HG02938 (cell line): Measurements from ENCODE around the gene FOSL2.

Experiments
- ATAC-seq: cut with Tn5 transposase; IDR thresholded peaks from one replicate; pipeline ENCODE4 v1.9.1; 2021; ENCODE audit warnings: mild to moderate bottlenecking, moderate library complexity; ENCODE audit not compliant: unreplicated experiment

FOSL2 gene

DNA sequence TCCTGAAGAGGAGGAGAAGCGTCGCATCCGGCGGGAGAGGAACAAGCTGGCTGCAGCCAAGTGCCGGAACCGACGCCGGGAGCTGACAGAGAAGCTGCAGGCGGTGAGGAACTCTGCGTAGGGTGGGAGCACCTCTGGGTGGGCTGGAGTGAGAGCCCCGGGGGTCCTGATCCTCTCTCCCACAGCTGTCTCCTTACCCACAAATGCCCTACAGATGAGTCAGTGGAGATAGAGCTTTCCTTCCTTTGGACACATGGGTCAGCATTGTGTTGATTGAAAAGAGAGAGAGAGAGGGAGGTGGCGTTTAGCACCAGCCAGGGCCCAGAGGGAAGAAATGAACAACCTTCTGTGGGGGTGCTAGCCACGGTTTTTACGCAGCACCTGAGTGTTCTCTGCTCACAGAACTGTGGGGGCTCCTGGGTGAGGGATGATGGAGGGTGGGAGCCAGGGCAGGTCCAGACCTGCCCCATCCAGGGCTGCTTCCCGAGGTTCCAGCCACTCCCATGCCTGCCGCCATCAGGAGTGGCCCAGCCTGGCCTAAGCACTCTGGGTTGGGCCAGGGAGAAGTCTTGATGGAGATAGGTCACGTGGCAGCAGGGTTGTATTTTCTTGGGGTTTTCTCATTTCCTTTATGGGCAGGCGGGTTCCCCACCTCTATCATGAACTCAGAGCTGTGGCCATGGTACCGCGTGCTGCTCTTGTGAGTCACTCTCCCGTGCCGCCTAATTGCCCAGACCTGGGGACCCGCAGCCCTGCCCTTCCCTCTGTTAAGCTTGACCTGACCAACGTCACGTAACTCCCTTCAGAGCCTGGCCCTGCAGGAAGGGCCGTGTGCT is 16.3 kb downstream of the FOSL2 start:
- no peak for ATAC-seq

- no peak for ATAC-seq
Measured at GRCh38 chr2:28411166-28411755, 18.6 kb downstream of the FOSL2 start.

GRCh38 chr2:28411956-28412609 is 19.4 kb downstream of the FOSL2 start:
- ATAC-seq, result no peak

- no peak for ATAC-seq
Measured at GRCh38 chr2:28412625-28413151, 20.0 kb downstream of the FOSL2 start.

DNA sequence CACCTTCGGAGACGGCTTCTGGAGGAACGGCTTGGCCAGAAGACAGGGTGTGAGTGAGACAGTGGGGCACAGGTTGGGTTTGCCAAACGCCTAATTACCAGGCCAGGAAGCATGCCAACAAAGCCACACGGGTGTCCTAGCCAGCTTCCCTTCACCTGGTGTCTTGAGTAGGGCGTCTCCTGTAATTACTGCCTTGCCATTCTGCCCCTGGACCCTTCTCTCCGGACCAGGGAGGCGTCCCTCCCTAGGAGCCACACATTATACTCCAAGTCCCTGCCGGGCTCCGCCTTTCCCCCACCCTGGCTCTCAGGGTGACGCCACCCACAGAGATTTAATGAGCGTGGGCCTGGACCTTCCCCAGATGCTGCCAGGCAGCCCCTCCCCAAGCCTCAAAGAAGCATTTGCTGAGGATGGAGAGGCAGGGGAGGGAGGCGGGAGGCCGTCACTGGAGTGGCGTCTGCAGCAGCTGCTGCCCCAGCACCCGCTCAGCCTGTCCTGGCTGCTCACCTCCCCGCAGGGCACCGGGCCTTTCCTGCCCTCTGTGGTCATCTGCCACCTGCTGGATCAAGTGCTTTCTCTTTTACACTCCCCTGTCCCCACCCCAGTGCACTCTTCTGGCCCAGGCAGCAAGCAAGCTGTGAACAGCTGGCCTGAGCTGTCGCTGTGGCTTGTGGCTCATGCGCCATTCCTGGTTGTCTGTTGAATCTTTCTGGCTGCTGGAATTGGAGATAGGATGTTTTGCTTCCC is 20.7 kb downstream of the FOSL2 start:
- no peak for ATAC-seq

DNA sequence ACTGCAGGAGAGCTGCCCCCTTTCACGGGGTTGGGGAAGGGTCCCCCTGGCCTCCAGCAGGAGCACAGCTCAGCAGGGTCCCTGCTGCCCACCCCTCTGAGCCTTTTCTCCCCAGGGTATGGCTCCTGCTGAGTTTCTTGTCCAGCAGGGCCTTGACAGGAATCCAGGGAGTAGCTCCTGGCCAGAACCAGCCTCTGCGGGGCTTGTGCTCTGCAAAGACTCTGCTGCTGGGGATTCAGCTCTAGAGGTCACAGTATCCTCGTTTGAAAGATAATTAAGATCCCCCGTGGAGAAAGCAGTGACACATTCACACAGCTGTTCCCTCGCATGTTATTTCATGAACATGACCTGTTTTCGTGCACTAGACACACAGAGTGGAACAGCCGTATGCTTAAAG is 21.2 kb downstream of the FOSL2 start:
- no peak for ATAC-seq

- no peak for ATAC-seq
Measured at GRCh38 chr2:28414583-28414982, 21.9 kb downstream of the FOSL2 start.

- no peak for ATAC-seq
Measured at GRCh38 chr2:28415010-28415409, 22.4 kb downstream of the FOSL2 start.

- ATAC-seq, result no peak
Measured at GRCh38 chr2:28415715-28416114, 23.1 kb downstream of the FOSL2 start.

DNA sequence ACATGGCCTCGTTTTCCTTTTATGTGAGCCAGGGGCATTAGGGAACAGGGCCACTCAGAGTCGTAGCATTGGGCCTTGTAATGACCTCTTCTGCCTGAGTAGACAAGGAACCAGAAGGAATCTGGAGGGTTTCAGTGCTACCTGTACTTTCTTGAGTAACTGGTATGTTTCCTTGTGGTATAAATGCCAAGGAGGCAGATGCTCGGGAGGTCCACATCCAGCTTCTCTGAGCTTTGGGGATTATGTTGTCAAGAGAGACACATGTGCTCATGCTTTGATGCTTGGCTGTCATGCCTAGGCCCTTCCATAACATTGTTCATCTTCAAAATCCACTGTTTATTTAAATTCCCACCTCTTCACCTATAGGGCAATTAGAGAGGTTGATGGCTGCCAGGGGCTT is 26.3 kb downstream of the FOSL2 start:
- ATAC-seq, result no peak

DNA sequence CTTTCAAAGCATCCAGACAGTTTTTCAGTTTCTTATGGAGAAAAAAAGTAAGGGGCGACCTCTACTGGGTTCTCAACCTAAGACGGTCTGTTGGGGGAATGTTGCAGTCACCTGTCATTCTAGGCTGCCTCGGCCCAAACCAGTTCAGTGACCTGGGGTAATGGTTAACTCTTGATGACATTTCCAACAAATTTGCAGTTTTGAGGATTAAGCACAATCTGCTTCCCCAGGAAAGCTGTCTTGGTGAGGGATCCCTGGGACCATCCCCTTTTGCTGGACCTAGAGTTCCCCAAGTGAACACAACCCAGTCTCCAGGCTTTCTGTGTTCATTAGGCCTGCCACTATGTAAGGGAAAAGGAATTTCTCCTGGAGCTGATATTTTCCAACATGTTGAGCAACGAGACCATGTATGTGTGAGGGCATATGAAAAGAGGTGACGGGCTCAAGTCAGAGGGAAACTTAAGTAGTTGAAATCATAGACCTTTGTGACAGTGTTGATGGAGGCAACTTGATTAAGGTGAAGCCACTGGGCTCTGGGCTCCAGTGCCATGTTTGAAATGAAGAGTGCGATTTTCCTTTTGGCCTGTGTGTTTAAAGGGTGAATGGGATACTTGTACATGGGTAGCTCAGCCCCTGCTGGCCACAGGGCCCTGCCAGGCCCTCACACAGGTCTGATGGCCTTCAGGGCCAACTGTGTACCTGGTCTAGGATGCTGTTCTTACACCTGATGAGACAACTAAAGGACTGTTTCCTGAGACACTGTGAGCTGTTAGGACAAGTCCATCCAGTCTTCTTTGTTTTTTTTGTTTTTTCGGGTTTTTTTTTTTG is 27.0 kb downstream of the FOSL2 start:
- ATAC-seq, result no peak

DNA sequence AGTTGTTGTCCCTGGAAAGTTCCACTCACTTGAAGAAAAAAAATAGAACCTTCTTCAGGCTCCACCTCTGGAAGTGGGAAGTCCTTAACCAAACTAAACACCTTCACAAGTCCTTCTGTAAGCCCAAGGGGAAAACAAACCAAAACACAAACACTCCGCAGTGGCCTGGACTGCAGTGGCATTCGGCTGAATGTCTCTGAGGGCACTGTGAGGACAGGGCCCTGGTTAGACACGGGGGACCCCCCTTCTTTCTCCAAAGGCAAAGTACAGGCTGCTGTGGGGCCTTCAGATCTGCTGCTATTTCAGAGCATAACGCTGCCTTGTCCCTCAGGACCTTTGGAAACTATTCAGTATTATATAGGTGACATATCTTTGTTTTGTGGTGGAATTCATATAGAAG is 28.1 kb downstream of the FOSL2 start:
- ATAC-seq, result no peak

GRCh38 chr2:28422908-28423741 is 30.5 kb downstream of the FOSL2 start:
- ATAC-seq, result no peak

DNA sequence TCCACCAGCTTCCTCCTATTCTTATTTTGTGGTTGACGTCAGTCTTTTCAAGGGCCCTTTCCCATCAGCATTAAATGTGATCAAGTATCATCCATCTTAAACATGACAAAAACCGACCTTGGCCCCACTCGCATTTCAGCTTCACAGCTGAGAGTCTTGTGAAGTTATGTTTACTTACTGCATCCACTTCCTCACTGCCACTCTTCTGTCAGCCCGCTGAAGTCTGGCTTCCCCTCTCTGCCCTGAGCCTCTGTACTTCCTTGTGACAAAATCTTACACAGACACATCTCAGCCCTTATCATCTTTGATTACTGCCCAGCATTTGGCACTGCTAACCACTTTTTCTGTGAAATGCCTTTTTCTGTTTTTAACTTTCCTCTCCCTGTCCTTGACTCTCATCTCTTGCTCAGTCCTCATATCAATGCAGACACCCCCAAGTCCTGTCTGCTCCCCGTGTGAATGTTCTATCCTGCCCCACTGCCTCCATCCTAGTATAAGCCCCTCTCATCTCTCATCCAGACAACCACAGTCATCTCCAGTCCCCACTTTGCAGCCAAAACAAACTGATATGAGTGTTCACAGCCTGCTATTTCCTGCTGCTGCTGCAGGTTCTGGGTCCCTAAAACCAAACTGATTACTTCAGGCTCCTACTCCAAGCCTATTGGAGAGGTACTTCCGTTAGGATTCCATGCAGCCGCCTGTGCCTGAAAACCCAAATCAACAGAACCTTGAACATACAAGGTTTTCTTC is 31.4 kb downstream of the FOSL2 start:
- ATAC-seq, result no peak

- ATAC-seq, result no peak
Measured at GRCh38 chr2:28424799-28425463, 32.3 kb downstream of the FOSL2 start.

GRCh38 chr2:28425464-28425835 is 32.8 kb downstream of the FOSL2 start:
- ATAC-seq, result no peak

- ATAC-seq, result no peak
Measured at GRCh38 chr2:28427741-28428415, 35.2 kb downstream of the FOSL2 start.

DNA sequence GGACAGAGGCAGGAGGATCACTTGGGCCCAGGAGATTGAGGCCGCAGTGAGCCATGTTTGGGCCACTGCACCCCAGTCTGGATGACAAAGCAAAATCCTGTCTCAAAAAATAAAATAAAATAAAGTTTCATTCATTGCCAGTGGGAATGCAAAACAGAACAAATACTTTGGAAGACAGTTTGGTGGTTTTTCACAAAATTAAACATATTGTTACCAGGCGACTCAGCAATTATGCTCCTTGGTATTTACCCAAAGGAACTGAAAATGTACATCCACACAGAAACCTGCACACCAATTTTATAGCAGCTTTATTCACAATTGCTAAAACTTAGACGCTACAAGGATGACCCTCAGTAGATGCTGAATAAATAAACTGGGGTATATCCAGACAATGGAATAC is 35.8 kb downstream of the FOSL2 start:
- no peak for ATAC-seq
